ENCODE measurements around the gene PDE11A.

DNA sequence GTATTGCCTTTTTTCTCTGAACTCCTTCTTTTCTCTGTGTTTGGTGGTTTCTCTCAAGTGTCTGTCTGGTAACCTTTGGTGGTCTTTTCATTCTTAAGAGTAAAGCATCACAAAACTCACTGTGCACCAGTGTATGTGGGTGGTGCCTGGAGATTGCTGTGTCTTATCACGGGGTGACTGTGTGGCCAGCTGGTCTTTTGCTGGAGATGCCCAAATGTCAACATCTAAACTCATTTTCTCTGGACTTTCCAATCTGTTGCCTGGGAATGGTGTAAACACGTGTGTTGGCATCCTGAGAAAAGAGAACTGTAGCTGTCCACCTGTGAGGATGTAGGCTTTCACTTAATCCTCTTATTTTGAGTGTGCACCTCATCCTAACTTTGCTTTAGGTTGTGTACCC, 356.8 kb downstream of the PDE11A start:
- no peak for TF ChIP-seq CTCF (IDR thresholded peaks at IDR 0.05)
- TF ChIP-seq, protein P1, sequence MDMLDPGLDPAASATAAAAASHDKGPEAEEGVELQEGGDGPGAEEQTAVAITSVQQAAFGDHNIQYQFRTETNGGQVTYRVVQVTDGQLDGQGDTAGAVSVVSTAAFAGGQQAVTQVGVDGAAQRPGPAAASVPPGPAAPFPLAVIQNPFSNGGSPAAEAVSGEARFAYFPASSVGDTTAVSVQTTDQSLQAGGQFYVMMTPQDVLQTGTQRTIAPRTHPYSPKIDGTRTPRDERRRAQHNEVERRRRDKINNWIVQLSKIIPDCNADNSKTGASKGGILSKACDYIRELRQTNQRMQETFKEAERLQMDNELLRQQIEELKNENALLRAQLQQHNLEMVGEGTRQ (IDR thresholded peaks at IDR 0.05) = no peak
- TF ChIP-seq RAD21 (conservative IDR thresholded peaks at IDR 0.05 in 1 of 2, IDR thresholded peaks at IDR 0.05 in 1 of 2) = no peak
- TF ChIP-seq, protein P2, sequence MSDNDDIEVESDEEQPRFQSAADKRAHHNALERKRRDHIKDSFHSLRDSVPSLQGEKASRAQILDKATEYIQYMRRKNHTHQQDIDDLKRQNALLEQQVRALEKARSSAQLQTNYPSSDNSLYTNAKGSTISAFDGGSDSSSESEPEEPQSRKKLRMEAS (IDR thresholded peaks at IDR 0.05) = no peak
- no peak for TF ChIP-seq EHMT2 (IDR thresholded peaks at IDR 0.05; ENCODE audit: low read depth)
- TF ChIP-seq SMC3 (IDR thresholded peaks at IDR 0.05) = no peak
- no peak for TF ChIP-seq PHF8 (IDR thresholded peaks at IDR 0.05; ENCODE audit: borderline replicate concordance, low read depth)
- TF ChIP-seq MAFK (IDR thresholded peaks at IDR 0.05; ENCODE audit: partially characterized antibody) = no peak
- TF ChIP-seq RFX5 (IDR thresholded peaks at IDR 0.05) = no peak
- TF ChIP-seq, protein P3, sequence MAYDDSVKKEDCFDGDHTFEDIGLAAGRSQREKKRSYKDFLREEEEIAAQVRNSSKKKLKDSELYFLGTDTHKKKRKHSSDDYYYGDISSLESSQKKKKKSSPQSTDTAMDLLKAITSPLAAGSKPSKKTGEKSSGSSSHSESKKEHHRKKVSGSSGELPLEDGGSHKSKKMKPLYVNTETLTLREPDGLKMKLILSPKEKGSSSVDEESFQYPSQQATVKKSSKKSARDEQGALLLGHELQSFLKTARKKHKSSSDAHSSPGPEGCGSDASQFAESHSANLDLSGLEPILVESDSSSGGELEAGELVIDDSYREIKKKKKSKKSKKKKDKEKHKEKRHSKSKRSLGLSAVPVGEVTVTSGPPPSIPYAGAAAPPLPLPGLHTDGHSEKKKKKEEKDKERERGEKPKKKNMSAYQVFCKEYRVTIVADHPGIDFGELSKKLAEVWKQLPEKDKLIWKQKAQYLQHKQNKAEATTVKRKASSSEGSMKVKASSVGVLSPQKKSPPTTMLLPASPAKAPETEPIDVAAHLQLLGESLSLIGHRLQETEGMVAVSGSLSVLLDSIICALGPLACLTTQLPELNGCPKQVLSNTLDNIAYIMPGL (CRISPR knock-in tag; IDR thresholded peaks at IDR 0.05; ENCODE audit: borderline replicate concordance) = no peak

All from A549 (cell line).